Measurements from ENCODE around the gene MGLL.

MGLL gene

GRCh38 chr3:127652246-127652995 is 169.9 kb downstream of the MGLL start:
- Histone ChIP-seq H3K27ac (no peak overlapping the region), H3K36me3 (no peaks in the 10 kb centered on the region), H3K4me1 (ENCODE audit: control insufficient read depth in 1 of 2, insufficient read depth in 1 of 2, low read depth in 1 of 2, low read length in 1 of 2) (no peaks in the 10 kb centered on the region), H3K9me3 (no peaks in the 10 kb centered on the region), H3K4me3 (ENCODE audit: low read depth in 1 of 2, low read length in 1 of 2) (no peak overlapping the region), H3K27me3 (no peaks in the 10 kb centered on the region)
- peak; percentile 90 for TF ChIP-seq CTCF (IDR thresholded peaks at IDR 0.05)

- no peak for TF ChIP-seq CTCF (IDR thresholded peaks at IDR 0.05)
- H3K9me3 ChIP-seq, result no peaks in the 10 kb centered on the region
- H3K36me3 ChIP-seq, result no peaks in the 10 kb centered on the region
- no peak overlapping the region for H3K4me3 ChIP-seq (ENCODE audit: low read depth in 1 of 2, low read length in 1 of 2)
- no peaks in the 10 kb centered on the region for H3K27me3 ChIP-seq
- no peak overlapping the region for H3K27ac ChIP-seq
- H3K4me1 ChIP-seq (ENCODE audit: control insufficient read depth in 1 of 2, insufficient read depth in 1 of 2, low read depth in 1 of 2, low read length in 1 of 2), result no peaks in the 10 kb centered on the region
These were observed 170.7 kb downstream of the MGLL start for GRCh38 chr3:127651516-127652172.

- no peak overlapping the region for H3K27ac ChIP-seq
- H3K36me3 ChIP-seq, result no peaks in the 10 kb centered on the region
- TF ChIP-seq CTCF (IDR thresholded peaks at IDR 0.05), result no peak
- no peak overlapping the region for H3K4me3 ChIP-seq (ENCODE audit: low read depth in 1 of 2, low read length in 1 of 2)
- H3K9me3 ChIP-seq, result no peaks in the 10 kb centered on the region
- H3K4me1 ChIP-seq (ENCODE audit: control insufficient read depth in 1 of 2, insufficient read depth in 1 of 2, low read depth in 1 of 2, low read length in 1 of 2), result no peaks in the 10 kb centered on the region
- no peaks in the 10 kb centered on the region for H3K27me3 ChIP-seq
These were observed 172.1 kb downstream of the MGLL start for GRCh38 chr3:127650236-127650635.

GRCh38 chr3:127647845-127648204 is 174.5 kb downstream of the MGLL start:
- H3K27me3 ChIP-seq, result no peaks in the 10 kb centered on the region
- no peak overlapping the region for H3K4me3 ChIP-seq (ENCODE audit: low read depth in 1 of 2, low read length in 1 of 2)
- no peaks in the 10 kb centered on the region for H3K4me1 ChIP-seq (ENCODE audit: control insufficient read depth in 1 of 2, insufficient read depth in 1 of 2, low read depth in 1 of 2, low read length in 1 of 2)
- H3K36me3 ChIP-seq, result no peaks in the 10 kb centered on the region
- no peak for TF ChIP-seq CTCF (IDR thresholded peaks at IDR 0.05)
- no peak overlapping the region for H3K27ac ChIP-seq
- no peaks in the 10 kb centered on the region for H3K9me3 ChIP-seq

- H3K4me3 ChIP-seq (ENCODE audit: low read depth in 1 of 2, low read length in 1 of 2), result no peak overlapping the region
- no peak overlapping the region for H3K27ac ChIP-seq
- TF ChIP-seq CTCF (IDR thresholded peaks at IDR 0.05), result no peak
- no peaks in the 10 kb centered on the region for H3K36me3 ChIP-seq
- no peaks in the 10 kb centered on the region for H3K4me1 ChIP-seq (ENCODE audit: control insufficient read depth in 1 of 2, insufficient read depth in 1 of 2, low read depth in 1 of 2, low read length in 1 of 2)
- H3K9me3 ChIP-seq, result no peaks in the 10 kb centered on the region
- no peaks in the 10 kb centered on the region for H3K27me3 ChIP-seq
These were observed 175.0 kb downstream of the MGLL start for GRCh38 chr3:127647166-127647844.
